GM12891 (cell line): Measurements from ENCODE around the gene LYPD6.

Experiments
- DNase-seq: peaks from one replicate; pipeline ENCODE4 v3.0.0; 2011; ENCODE audit warnings: low spot score; ENCODE audit not compliant: insufficient read length
- FAIRE-seq: peaks from 2 replicates; lab custom pipeline; 2011; peaks lifted over from hg19 to GRCh38; lab: Jason Lieb, UNC
- PAX5 ChIP-seq: IDR thresholded peaks from 2 replicates; pipeline ENCODE4 v1.6.1; 2011; ENCODE audit warnings: low read length, moderate library complexity, mild to moderate bottlenecking; ENCODE audit not compliant: insufficient read depth, severe bottlenecking
- POLR2A ChIP-seq: IDR thresholded peaks from 2 replicates; pipeline ENCODE4 v1.6.1; 2011; ENCODE audit warnings: low read depth, low read length, control low read depth
- POLR2AphosphoS5 ChIP-seq: IDR thresholded peaks from 2 replicates; pipeline ENCODE4 v1.6.1; 2011; ENCODE audit warnings: low read depth, low read length, control low read depth
- POU2F2 ChIP-seq: IDR thresholded peaks from 2 replicates; pipeline ENCODE4 v1.6.1; 2011; ENCODE audit warnings: low read depth, mild to moderate bottlenecking, control low read depth, low read length, moderate library complexity
- SPI1 ChIP-seq: IDR thresholded peaks from 2 replicates; pipeline ENCODE4 v1.6.1; 2011; ENCODE audit warnings: low read depth, low read length, control low read depth
- TAF1 ChIP-seq: IDR thresholded peaks from 2 replicates; pipeline ENCODE4 v1.6.1; 2011; ENCODE audit warnings: low read depth, low read length, control low read depth

The LYPD6 gene

GRCh38 chr2:149443150-149443549 is 112.8 kb downstream of the LYPD6 start:
- DNase-seq (no peak), FAIRE-seq (no peak)
- TF ChIP-seq SPI1 (no peak), POLR2A (no peak), PAX5 (no peak), TAF1 (no peak), POLR2AphosphoS5 (no peak), POU2F2 (no peak)

GRCh38 chr2:149446748-149447147 is 116.4 kb downstream of the LYPD6 start:
- no peak for TF ChIP-seq POU2F2
- TF ChIP-seq POLR2AphosphoS5 = no peak
- no peak for TF ChIP-seq POLR2A
- TF ChIP-seq TAF1 = no peak
- no peak for TF ChIP-seq SPI1
- no peak for TF ChIP-seq PAX5
- DNase-seq (no peak), FAIRE-seq (no peak)

- DNase-seq (no peak), FAIRE-seq (no peak)
- TF ChIP-seq POLR2A (no peak), POU2F2 (no peak), TAF1 (no peak)
Measured at GRCh38 chr2:149448315-149448714, 117.9 kb downstream of the LYPD6 start.

- FAIRE-seq = no peak
- DNase-seq = no peak
- TF ChIP-seq TAF1 (no peak), POLR2AphosphoS5 (no peak), POLR2A (no peak), SPI1 (no peak), POU2F2 (no peak), PAX5 (no peak)
Measured at GRCh38 chr2:149449017-149449416, 118.6 kb downstream of the LYPD6 start.

GRCh38 chr2:149451417-149452165 is 121.2 kb downstream of the LYPD6 start:
- peak; percentile 70 for TF ChIP-seq SPI1
- TF ChIP-seq POU2F2 = no peak
- DNase-seq (no peak), FAIRE-seq (no peak)

- DNase-seq (no peak), FAIRE-seq (no peak)
- no peak for TF ChIP-seq SPI1
- TF ChIP-seq POU2F2 = no peak
- TF ChIP-seq POLR2AphosphoS5 = no peak
- no peak for TF ChIP-seq PAX5
- no peak for TF ChIP-seq TAF1
- no peak for TF ChIP-seq POLR2A
Measured at GRCh38 chr2:149456285-149456684, 125.9 kb downstream of the LYPD6 start.

GRCh38 chr2:149458502-149458901 is 128.1 kb downstream of the LYPD6 start:
- FAIRE-seq (no peak), DNase-seq (no peak)
- TF ChIP-seq POU2F2 = no peak
- no peak for TF ChIP-seq POLR2A
- TF ChIP-seq TAF1 = no peak

- FAIRE-seq = peak; percentile 51
- no peak for TF ChIP-seq POLR2A
- peak; percentile 30; the same call in 1 of the 2 replicates for TF ChIP-seq SPI1
- no peak for DNase-seq
Measured at GRCh38 chr2:149463328-149464002, 133.1 kb downstream of the LYPD6 start.

GRCh38 chr2:149464396-149464795 is 134.0 kb downstream of the LYPD6 start:
- TF ChIP-seq POLR2A (no peak), POU2F2 (no peak), SPI1 (no peak), POLR2AphosphoS5 (no peak), PAX5 (no peak), TAF1 (no peak)
- FAIRE-seq (no peak), DNase-seq (no peak)

- FAIRE-seq (no peak), DNase-seq (no peak)
- TF ChIP-seq PAX5 = no peak
- no peak for TF ChIP-seq POLR2A
- no peak for TF ChIP-seq POLR2AphosphoS5
- TF ChIP-seq SPI1 = no peak
- no peak for TF ChIP-seq POU2F2
- TF ChIP-seq TAF1 = no peak
Measured at GRCh38 chr2:149465873-149466272, 135.5 kb downstream of the LYPD6 start.
